ENCODE results near the gene GGN.

GGN gene

DNA sequence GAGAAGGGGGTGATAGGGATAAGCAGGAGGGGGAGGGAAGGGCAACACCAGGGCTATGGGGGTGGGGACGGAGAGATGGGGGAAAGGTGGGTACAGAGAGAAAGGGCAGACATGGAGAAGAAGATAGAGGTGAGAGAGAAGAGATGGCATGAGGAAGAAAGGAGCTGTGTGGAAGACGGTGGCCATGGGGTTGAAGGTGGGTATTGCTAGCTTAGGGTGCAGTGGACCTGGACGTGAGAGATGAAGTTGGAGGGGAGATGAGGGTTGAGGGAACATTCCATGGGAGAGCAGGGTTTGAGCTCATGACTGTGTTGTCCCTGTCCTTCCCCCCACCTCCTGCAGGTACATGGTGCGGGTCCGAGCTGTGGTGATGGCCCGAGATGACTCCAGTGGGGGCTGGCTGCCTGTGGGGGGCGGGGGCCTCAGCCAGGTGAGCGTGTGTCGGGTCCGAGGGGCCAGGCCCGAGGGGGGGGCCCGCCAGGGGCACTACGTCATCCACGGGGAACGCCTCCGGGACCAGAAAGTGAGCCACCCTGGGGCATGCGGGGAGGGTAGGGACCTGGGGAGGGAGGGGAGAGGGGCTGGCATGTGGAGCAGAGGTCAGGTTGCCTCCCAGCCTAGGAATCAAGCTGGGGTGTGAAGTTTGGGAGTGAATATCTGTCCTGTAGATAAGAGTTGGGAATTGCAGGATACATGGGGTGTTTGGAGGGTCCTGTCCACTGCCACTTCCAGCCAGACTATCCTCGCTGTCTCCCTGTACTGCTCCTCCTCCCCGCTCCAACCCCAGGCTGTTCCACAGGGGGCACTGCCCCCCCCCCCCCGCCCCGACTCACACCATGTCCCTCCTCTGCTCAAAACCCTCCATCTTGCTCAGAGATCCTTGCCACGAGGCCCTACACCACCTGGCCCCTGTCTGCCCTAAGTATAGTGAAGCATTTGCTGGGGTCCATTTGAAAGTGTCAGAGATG lies 2.4 kb upstream of the GGN start:
- TF ChIP-seq NFRKB (IDR thresholded peaks at IDR 0.05) = no peak
- no peak for TF ChIP-seq L3MBTL2 (conservative IDR thresholded peaks at IDR 0.05)
- TF ChIP-seq HDGF (IDR thresholded peaks at IDR 0.05; ENCODE audit: borderline replicate concordance) = no peak
- no peak for TF ChIP-seq SP1 (IDR thresholded peaks at IDR 0.05)
- no peak for TF ChIP-seq ARNT (IDR thresholded peaks at IDR 0.05)
- TF ChIP-seq, protein P1, sequence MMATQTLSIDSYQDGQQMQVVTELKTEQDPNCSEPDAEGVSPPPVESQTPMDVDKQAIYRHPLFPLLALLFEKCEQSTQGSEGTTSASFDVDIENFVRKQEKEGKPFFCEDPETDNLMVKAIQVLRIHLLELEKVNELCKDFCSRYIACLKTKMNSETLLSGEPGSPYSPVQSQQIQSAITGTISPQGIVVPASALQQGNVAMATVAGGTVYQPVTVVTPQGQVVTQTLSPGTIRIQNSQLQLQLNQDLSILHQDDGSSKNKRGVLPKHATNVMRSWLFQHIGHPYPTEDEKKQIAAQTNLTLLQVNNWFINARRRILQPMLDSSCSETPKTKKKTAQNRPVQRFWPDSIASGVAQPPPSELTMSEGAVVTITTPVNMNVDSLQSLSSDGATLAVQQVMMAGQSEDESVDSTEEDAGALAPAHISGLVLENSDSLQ (IDR thresholded peaks at IDR 0.05) = no peak
- TF ChIP-seq FOXK2 (IDR thresholded peaks at IDR 0.05) = no peak
- no peak for TF ChIP-seq SUZ12 (IDR thresholded peaks at IDR 0.05)
- no peak for TF ChIP-seq ELF4 (IDR thresholded peaks at IDR 0.05)
- no peak for TF ChIP-seq BHLHE40 (IDR thresholded peaks at IDR 0.05; ENCODE audit: borderline replicate concordance)
- TF ChIP-seq CTBP1 (IDR thresholded peaks at IDR 0.05; ENCODE audit: borderline replicate concordance) = no peak
- no peak for TF ChIP-seq ZNF384 (IDR thresholded peaks at IDR 0.05)
- no peak for TF ChIP-seq FOXM1 (IDR thresholded peaks at IDR 0.05; ENCODE audit: borderline replicate concordance)
- no peak for TF ChIP-seq TARDBP (IDR thresholded peaks at IDR 0.05)
- no peak for TF ChIP-seq LEF1 (IDR thresholded peaks at IDR 0.05; ENCODE audit: borderline replicate concordance)
- TF ChIP-seq FOXA1 (IDR thresholded peaks at IDR 0.05) = no peak
- ChIA-PET CTCF (no interaction called here), POLR2A (interaction anchor here (1.3 kb wide), 1 partner anchor 13 kb away, joined by 4 read pairs; the partner anchor contains the start of gene FAM98C)
- DNase-seq (ENCODE audit: extremely low spot score) = no peak

GRCh38 chr19:38389101-38389925 lies 1.5 kb upstream of the GGN start:
- TF ChIP-seq NFRKB (IDR thresholded peaks at IDR 0.05) (no peak), FOXK2 (IDR thresholded peaks at IDR 0.05) (no peak), HDGF (IDR thresholded peaks at IDR 0.05; ENCODE audit: borderline replicate concordance) (no peak), FOXM1 (IDR thresholded peaks at IDR 0.05; ENCODE audit: borderline replicate concordance) (no peak), TARDBP (IDR thresholded peaks at IDR 0.05) (no peak), ARNT (IDR thresholded peaks at IDR 0.05) (no peak), BHLHE40 (IDR thresholded peaks at IDR 0.05; ENCODE audit: borderline replicate concordance) (no peak)
- TF ChIP-seq, protein P1 (IDR thresholded peaks at IDR 0.05) = no peak
- ChIA-PET CTCF (interaction anchor here (0.6 to 1.3 kb wide), 2 partner anchors 145 to 484 kb away, joined by 3 to 4 read pairs; no protein-coding TSS in a partner anchor), POLR2A (interaction anchor here (1.3 to 2.2 kb wide), 2 partner anchors 14 kb away, joined by 4 to 23 read pairs; partner anchors contain the start of gene FAM98C)
- no peak for DNase-seq (ENCODE audit: extremely low spot score)

GRCh38 chr19:38388349-38389100 lies 691 bp upstream of the GGN start, which contains the start of gene SPRED3:
Gene SPRED3 (plus strand): TSS chr19:38388697. CDS start chr19:38390303, 1,606 bp downstream.
- TF ChIP-seq FOXM1 (IDR thresholded peaks at IDR 0.05; ENCODE audit: borderline replicate concordance) = peak; percentile 24; the same call in 1 of the 2 replicates
- TF ChIP-seq FOXA1 (IDR thresholded peaks at IDR 0.05) = no peak
- peak; percentile 48 for DNase-seq (ENCODE audit: extremely low spot score)
- CTCF ChIA-PET = interaction anchor here (0.6 to 1.5 kb wide), 5 partner anchors 14 to 484 kb away, joined by 3 to 8 read pairs (median 4); partner anchors contain the start of gene FAM98C
- POLR2A ChIA-PET = interaction anchor here (1.2 to 2.2 kb wide), 3 partner anchors 14 to 230 kb away, joined by 4 to 23 read pairs (median 18); partner anchors contain the start of genes EIF3K, FAM98C and PSMD8

- CTCF ChIA-PET = interaction anchor here (0.7 to 1.5 kb wide), 3 partner anchors 16 to 153 kb away, joined by 3 to 8 read pairs (median 4); partner anchors contain the start of genes CATSPERG and FAM98C
- no peak for DNase-seq (ENCODE audit: extremely low spot score)
- TF ChIP-seq NFRKB (IDR thresholded peaks at IDR 0.05) (no peak), LEF1 (IDR thresholded peaks at IDR 0.05; ENCODE audit: borderline replicate concordance) (no peak), CTBP1 (IDR thresholded peaks at IDR 0.05; ENCODE audit: borderline replicate concordance) (no peak), FOXM1 (IDR thresholded peaks at IDR 0.05; ENCODE audit: borderline replicate concordance) (no peak), FOXK2 (IDR thresholded peaks at IDR 0.05) (no peak), L3MBTL2 (conservative IDR thresholded peaks at IDR 0.05) (no peak), TARDBP (IDR thresholded peaks at IDR 0.05) (no peak), ZNF384 (IDR thresholded peaks at IDR 0.05) (no peak), BHLHE40 (IDR thresholded peaks at IDR 0.05; ENCODE audit: borderline replicate concordance) (no peak), SP1 (IDR thresholded peaks at IDR 0.05) (no peak), ARNT (IDR thresholded peaks at IDR 0.05) (no peak), FOXA1 (IDR thresholded peaks at IDR 0.05) (no peak), HDGF (IDR thresholded peaks at IDR 0.05; ENCODE audit: borderline replicate concordance) (no peak), ELF4 (IDR thresholded peaks at IDR 0.05) (no peak), SUZ12 (IDR thresholded peaks at IDR 0.05) (no peak)
- TF ChIP-seq, protein P1 (IDR thresholded peaks at IDR 0.05) = no peak
- POLR2A ChIA-PET = interaction anchor here (1.2 to 2.2 kb wide), 3 partner anchors 13 to 232 kb away, joined by 4 to 23 read pairs (median 18); partner anchors contain the start of genes EIF3K, FAM98C and PSMD8
These were observed 774 bp downstream of the GGN start for GRCh38 chr19:38386971-38387549.
